ENCODE data around the gene HSD17B13.

Gene HSD17B13

GRCh38 chr4:87313756-87314155 lies 8.9 kb downstream of the HSD17B13 start:
- H3K27me3 ChIP-seq (replicated peaks) = no peaks in the 10 kb centered on the region
- no peak overlapping the region for H3K4me3 ChIP-seq (ENCODE audit: low read depth, low read length)
- no peak for DNase-seq
- in situ Hi-C loops (cut with HindIII; ENCODE audit: low pct_ligation_motif_present, low sequenced_read_pairs) = no loop called here
- no peak overlapping the region for H3K27ac ChIP-seq
- H3K36me3 ChIP-seq (replicated peaks) = no peaks in the 10 kb centered on the region
- no peak for TF ChIP-seq CTCF (IDR thresholded peaks at IDR 0.05; ENCODE audit: low read depth, low read length, missing control alignments)

DNA sequence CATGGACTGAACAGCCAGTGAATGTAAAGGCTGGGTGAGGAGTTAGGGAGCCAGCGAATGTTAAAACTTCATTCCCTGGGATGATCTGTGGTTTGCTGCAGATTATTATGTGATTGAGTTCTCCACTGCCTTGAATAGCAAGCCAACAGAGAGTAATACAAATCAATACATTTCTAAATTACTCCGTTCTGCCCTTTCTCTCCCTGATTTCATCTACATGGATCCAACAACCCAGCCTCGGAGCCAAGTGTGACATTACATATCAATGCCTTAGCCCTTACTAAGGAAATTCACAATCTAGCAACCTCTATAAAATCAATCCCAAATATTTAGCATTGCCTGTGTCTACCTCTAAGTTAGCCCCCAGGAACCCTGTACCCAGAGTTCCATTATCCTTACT lies 11.0 kb downstream of the HSD17B13 start:
- Histone ChIP-seq H3K4me3 (ENCODE audit: low read depth, low read length) (no peak overlapping the region), H3K27ac (no peak overlapping the region), H3K27me3 (replicated peaks) (no peaks in the 10 kb centered on the region), H3K36me3 (replicated peaks) (no peaks in the 10 kb centered on the region)
- no peak for DNase-seq
- no peak for TF ChIP-seq CTCF (IDR thresholded peaks at IDR 0.05; ENCODE audit: low read depth, low read length, missing control alignments)
- in situ Hi-C loops (cut with HindIII; ENCODE audit: low pct_ligation_motif_present, low sequenced_read_pairs) = no loop called here

GRCh38 chr4:87310691-87311335 lies 11.9 kb downstream of the HSD17B13 start:
- DNase-seq = no peak
- H3K27me3 ChIP-seq (replicated peaks) = no peaks in the 10 kb centered on the region
- in situ Hi-C loops (cut with HindIII; ENCODE audit: low pct_ligation_motif_present, low sequenced_read_pairs) = no loop called here
- no peaks in the 10 kb centered on the region for H3K36me3 ChIP-seq (replicated peaks)
- no peak overlapping the region for H3K4me3 ChIP-seq (ENCODE audit: low read depth, low read length)
- no peak for TF ChIP-seq CTCF (IDR thresholded peaks at IDR 0.05; ENCODE audit: low read depth, low read length, missing control alignments)
- no peak overlapping the region for H3K27ac ChIP-seq

DNA sequence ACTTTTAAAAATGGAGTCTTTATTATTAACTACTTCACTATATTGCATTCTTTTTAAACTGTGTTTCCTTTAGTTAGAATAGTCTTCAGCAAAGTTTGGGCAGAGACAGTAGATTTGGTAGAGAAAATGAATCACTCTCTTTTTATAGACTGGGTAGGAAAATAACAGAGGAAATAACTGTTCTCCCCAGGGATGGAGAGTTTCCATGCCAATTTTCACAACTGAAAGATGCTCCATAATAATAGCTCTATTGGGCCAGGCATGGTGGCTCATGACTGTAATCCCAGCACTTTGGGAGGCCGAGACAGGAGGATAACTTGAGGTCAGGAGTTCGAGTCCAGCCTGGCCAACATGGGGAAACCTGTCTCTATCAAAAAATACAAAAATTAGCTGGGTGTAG lies 13.1 kb downstream of the HSD17B13 start:
- peak; percentile 67 for DNase-seq
- TF ChIP-seq CTCF (IDR thresholded peaks at IDR 0.05; ENCODE audit: low read depth, low read length, missing control alignments) = no peak
- H3K27ac ChIP-seq = no peak overlapping the region
- H3K4me3 ChIP-seq (ENCODE audit: low read depth, low read length) = no peak overlapping the region
- in situ Hi-C loops (cut with HindIII; ENCODE audit: low pct_ligation_motif_present, low sequenced_read_pairs) = no loop called here
- H3K27me3 ChIP-seq (replicated peaks) = no peaks in the 10 kb centered on the region
- H3K36me3 ChIP-seq (replicated peaks) = no peaks in the 10 kb centered on the region

DNA sequence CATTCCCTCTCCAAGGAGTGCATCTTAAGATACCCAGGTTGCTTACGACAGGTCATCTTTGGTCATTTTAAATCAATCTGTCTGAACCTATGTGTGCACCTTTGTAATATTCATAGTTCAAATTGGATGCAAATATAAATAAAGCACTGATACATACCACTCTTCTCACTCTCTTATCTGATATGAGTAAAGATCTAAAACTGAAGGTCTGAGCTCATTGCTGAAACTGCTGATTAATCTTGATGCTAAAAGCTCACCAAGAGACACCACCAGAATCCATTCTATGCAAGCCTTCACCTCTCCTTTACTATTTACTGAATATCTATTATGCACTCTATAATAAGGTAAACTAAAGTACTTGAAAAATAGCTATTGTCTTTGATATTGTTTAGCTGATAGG lies 16.6 kb downstream of the HSD17B13 start:
- Histone ChIP-seq H3K27me3 (replicated peaks) (no peaks in the 10 kb centered on the region), H3K36me3 (replicated peaks) (no peaks in the 10 kb centered on the region), H3K27ac (no peak overlapping the region), H3K4me3 (ENCODE audit: low read depth, low read length) (no peak overlapping the region)
- no peak for TF ChIP-seq CTCF (IDR thresholded peaks at IDR 0.05; ENCODE audit: low read depth, low read length, missing control alignments)
- in situ Hi-C loops (cut with HindIII; ENCODE audit: low pct_ligation_motif_present, low sequenced_read_pairs) = no loop called here
- DNase-seq = no peak

GRCh38 chr4:87305562-87305961 lies 17.1 kb downstream of the HSD17B13 start:
- in situ Hi-C loops (cut with HindIII; ENCODE audit: low pct_ligation_motif_present, low sequenced_read_pairs) = no loop called here
- no peak overlapping the region for H3K27ac ChIP-seq
- H3K27me3 ChIP-seq (replicated peaks) = no peaks in the 10 kb centered on the region
- H3K36me3 ChIP-seq (replicated peaks) = no peaks in the 10 kb centered on the region
- no peak overlapping the region for H3K4me3 ChIP-seq (ENCODE audit: low read depth, low read length)
- DNase-seq = no peak
- no peak for TF ChIP-seq CTCF (IDR thresholded peaks at IDR 0.05; ENCODE audit: low read depth, low read length, missing control alignments)
